GM10248 (cell line): Measurements from ENCODE around the gene COMP.
"Not testable (repeated sequence)": the region's sequence is repeated elsewhere in the genome, so short reads cannot be mapped to it uniquely, and the experiment has no call there.

Experiments
- CTCF ChIA-PET: fragments of 300-600 bp; sonication (Branson Sonifier 250); formaldehyde crosslinking; extraction: SDS; loops from one replicate; lab custom pipeline; 2021; ENCODE audit warnings: antibody characterized with exemption; lab: Yijun Ruan, JAX
- POLR2A ChIA-PET: fragments of 350-650 bp; sonication (Branson Sonifier 250); formaldehyde crosslinking; extraction: SDS; loops from one replicate; lab custom pipeline; 2020; ENCODE audit warnings: antibody characterized with exemption; lab: Yijun Ruan, JAX
- DNase-seq: peaks from one replicate; pipeline ENCODE4 v3.0.0; 2012; ENCODE audit errors: extremely low spot score
- CTCF ChIP-seq: IDR thresholded peaks from 2 replicates; pipeline ENCODE4 v1.5.1; 2012; ENCODE audit warnings: mild to moderate bottlenecking, low read depth; ENCODE audit errors: extremely low read depth, missing control alignments, control extremely low read depth

Gene COMP

DNA sequence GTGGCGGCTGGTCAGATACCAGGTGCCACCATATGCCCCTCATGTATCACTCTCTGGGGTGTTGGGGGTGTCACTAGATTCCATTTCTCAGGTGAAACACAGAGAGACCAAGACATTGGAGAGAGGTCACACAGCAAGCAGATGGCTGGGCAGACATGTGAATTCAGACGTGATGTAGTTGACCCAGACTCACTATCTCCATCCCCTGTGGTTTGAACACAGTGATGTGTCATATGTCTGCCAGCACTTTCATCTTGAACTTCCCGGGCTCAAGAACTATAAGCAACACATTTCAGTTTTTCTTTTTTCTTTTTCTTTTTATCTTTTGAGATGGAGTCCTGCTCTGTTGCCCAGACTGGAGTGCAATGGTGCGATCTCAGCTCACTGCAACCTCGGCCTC lies 24.6 kb upstream of the COMP start:
- POLR2A ChIA-PET = no interaction called here
- CTCF ChIA-PET = interaction anchor here (1.1 kb wide), 1 partner anchor 9 kb away, joined by 3 read pairs; no protein-coding TSS in a partner anchor

DNA sequence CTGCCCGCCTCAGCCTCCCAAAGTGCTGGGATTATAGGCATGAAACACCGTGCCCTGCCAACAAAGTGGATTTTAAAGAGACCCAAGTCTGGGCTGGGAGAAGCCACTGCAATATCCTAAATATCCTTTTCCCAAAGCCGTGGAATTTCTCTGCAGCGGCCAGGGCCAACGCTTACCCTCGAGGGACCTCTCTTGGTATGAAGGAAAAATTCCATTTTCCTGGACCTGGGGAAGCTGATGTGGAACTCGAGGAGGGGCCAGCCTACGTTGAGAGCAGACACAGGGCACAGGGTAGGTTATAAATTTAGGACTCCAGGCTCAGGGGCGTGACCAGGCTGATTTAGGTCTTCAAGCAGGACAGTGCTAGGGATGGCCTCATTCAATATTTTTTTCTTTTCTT lies 23.0 kb upstream of the COMP start:
- no peak for DNase-seq
- ChIA-PET CTCF (no interaction called here), POLR2A (no interaction called here)
- no peak for TF ChIP-seq CTCF

More for the DNA sequence above, 24.6 kb upstream of the COMP start:
- DNase-seq = no peak
- TF ChIP-seq CTCF = no peak

DNA sequence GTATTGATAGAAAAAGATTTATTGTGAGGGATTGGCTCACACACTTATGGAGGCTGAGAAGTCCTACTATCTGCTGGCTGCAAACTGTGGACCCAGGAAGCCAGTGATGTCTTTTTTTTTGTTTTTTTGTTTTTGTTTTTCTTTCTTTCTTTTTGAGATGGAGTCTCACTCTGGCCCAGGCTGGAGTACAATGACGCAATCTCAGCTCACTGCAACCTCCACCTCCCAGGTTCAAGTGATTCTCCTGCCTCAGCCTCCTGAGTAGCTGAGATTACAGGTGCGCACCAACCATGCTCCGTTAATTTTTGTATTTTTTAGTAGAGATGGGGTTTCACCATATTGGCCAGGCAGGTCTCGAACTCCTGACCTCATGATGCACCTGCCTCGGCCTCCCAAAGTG lies 20.5 kb upstream of the COMP start:
- POLR2A ChIA-PET, DNase-seq, CTCF ChIA-PET: not testable (repeated sequence)

GRCh38 chr19:18809149-18809868 lies 18.2 kb upstream of the COMP start:
- CTCF ChIA-PET = interaction anchor here (1.2 kb wide), 1 partner anchor 13 kb away, joined by 3 read pairs; no protein-coding TSS in a partner anchor
- DNase-seq = no peak
- POLR2A ChIA-PET = interaction anchor here (0.6 kb wide), 1 partner anchor 35 kb away, joined by 5 read pairs; no protein-coding TSS in a partner anchor
- TF ChIP-seq CTCF = no peak

DNA sequence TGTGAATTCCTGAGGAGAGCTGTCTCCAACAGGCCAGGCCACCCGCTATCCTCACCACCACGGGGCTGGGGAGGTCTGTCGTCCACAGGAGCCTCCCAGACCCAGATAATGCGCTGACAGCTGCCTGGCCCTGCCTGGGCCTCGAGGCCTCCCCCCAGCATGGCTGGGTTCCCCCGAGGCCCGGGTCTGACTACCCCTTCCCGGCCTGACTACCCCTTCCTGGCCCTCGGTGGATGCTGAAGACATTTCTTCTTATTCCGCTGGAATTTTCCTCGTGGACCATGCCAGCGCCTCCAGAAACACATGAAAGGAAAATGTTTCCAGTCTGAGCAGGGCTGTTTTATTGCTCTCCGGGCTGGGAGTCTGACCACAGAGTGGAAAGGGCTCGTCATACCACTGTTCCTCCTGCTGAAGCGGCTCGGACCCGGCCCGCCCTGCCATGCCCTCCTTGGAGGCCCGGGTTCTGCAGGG lies 16.8 kb upstream of the COMP start:
- ChIA-PET POLR2A (no interaction called here), CTCF (no interaction called here)
- no peak for DNase-seq
- TF ChIP-seq CTCF = no peak

- DNase-seq = no peak
- no peak for TF ChIP-seq CTCF
- POLR2A ChIA-PET = no interaction called here
- CTCF ChIA-PET = no interaction called here
These were observed 13.5 kb upstream of the COMP start for GRCh38 chr19:18804643-18805042.

DNA sequence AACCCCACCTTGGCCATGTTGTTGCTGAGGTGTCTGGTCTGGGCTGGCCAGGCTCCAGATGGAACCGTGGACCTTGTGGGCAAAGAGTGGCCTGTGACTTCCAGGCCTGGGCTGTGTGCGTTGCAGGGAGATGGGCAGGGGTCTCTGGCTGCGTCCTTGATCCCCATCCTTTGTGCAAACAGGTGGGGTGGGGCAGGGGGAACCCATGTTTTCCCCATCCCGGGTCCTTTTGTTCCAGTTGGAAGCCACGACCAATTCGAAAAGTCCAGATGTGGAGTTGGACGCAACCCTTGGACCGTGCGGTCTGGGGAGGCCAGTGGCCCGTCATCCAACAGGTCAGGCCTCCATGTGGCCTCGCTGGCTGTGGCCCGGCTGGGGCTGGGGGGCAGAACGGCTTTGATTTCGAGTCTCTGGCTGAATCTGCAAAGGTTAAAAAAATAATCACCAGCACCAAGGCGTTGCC lies 13.1 kb upstream of the COMP start:
- POLR2A ChIA-PET = no interaction called here
- CTCF ChIA-PET = no interaction called here
- TF ChIP-seq CTCF = no peak
- DNase-seq = no peak
